A549 (cell line): ENCODE measurements around the gene PRKAG2.

Source experiments
- HDAC2 ChIP-seq: fragments of 200-600 bp; sonication (generic); IDR thresholded peaks from 2 replicates; pipeline ENCODE4 v1.6.1; 2016
- PHF8 ChIP-seq: fragments of 200-600 bp; sonication (generic); IDR thresholded peaks from 2 replicates; pipeline ENCODE4 v1.6.1; 2016; ENCODE audit warnings: low read depth, mild to moderate bottlenecking, antibody characterized with exemption, moderate library complexity, borderline replicate concordance

DNA sequence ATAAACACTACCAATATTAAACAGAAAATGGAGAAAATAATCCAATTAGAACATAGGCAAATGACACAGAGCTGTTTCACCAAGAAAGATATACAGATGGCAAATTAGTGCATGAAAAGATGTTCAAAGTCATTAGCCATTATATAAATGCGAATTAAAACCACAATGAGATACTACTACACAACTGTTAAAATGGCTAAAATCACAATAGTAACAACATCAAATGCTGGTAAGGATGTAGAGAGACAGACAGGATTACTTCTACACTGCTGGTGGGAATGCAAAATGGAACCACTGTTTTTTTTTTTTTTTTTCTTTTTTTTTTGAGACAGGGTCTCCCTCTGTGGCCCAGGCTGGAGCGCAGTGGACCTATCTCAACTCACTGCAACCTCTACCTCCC lies 242.3 kb downstream of the PRKAG2 start:
- TF ChIP-seq PHF8 (no peak), HDAC2 (no peak)
